Testis (tissue), 2 donors: ENCODE measurements around the gene RAP1GAP2.

Experiments
- POLR2A ChIP-seq: fragments of 450-650 bp; IDR thresholded peaks from one replicate; pipeline ENCODE4 v1.6.1; 2017; ENCODE audit warnings: antibody characterized with exemption, mild to moderate bottlenecking, moderate library complexity
- TF ChIP-seq, protein P1 (sequence below), 3 experiments: fragments of 450-650 bp in 2 of 3; fragments of 200-600 bp in 1 of 3; sonication (generic) in 1 of 3; IDR thresholded peaks; one replicate each; pipeline ENCODE4 v1.5.1; 2016 to 2019; ENCODE audit warnings: antibody characterized with exemption in 3 of 3, mild to moderate bottlenecking in 2 of 3, moderate library complexity in 1 of 3

DNA sequence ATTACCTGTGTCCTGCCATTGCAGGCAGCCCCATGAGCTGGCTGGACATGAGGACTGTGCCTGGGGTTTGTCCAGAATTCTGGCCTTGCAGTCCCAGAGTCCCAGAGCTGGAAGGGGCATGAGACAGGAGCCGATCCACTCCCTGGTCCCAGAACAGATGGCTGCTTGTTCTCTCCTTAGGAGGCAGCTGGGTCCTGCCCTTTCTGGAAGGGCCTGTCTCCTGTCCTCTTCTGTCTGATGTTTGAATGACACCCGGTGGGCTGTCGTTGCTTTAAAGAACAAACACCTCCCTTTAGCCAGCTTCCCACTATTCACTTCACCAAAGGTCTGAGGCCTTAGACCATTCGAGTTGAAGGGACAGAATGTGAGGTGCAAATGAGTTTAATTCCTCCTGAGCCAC is 63.8 kb downstream of the RAP1GAP2 start:
- TF ChIP-seq, protein P1, sequence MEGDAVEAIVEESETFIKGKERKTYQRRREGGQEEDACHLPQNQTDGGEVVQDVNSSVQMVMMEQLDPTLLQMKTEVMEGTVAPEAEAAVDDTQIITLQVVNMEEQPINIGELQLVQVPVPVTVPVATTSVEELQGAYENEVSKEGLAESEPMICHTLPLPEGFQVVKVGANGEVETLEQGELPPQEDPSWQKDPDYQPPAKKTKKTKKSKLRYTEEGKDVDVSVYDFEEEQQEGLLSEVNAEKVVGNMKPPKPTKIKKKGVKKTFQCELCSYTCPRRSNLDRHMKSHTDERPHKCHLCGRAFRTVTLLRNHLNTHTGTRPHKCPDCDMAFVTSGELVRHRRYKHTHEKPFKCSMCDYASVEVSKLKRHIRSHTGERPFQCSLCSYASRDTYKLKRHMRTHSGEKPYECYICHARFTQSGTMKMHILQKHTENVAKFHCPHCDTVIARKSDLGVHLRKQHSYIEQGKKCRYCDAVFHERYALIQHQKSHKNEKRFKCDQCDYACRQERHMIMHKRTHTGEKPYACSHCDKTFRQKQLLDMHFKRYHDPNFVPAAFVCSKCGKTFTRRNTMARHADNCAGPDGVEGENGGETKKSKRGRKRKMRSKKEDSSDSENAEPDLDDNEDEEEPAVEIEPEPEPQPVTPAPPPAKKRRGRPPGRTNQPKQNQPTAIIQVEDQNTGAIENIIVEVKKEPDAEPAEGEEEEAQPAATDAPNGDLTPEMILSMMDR (IDR thresholded peaks at IDR 0.05), result no peak
- TF ChIP-seq POLR2A, result no peak
